Measurements from ENCODE around the gene JARID2. TPM values are rescaled to one million over a fixed set of nuclear protein-coding genes. Genes with fewer than 3 reads are reported as not detected.

Gene JARID2
- total and polyA plus RNA-seq, 10 of the 15 experiments (the other 5 are each of a cell fraction or from before 2014, with no cell fraction given) = 4.2 to 21.6 (median 11.7) TPM

DNA sequence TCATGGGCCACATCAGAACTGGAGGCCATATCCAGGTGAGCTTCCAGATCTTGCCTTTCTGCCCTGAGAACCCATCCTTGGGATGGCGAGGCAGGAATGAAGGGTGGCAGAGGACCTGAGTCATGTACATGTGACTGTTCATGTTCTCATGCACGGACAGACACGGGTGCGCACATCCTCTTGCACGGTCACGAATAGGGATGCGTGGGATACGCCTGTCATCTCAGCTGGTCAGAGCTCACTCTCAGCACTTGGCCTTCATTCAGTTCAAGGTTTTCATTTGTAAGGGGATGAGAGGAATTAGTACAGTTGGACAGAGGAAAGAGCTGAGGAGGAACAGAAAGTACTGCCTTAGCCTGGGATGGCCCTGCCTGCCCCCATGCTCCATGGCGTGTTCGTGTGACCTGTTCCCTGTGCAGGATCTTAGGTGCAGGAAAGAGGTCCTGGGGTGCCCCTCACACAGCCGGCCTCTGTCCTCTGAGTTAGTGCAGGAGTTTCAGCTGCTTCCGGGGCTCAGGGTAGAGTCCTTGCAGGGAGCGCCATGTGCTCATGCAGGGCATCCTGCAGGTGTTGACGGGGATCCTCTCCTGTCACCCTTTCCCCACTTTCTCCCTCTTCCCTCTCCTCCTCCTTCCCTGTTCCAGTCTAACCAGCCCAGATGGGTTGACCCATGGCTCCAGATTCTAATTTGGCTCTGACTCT is 243.5 kb downstream of the JARID2 start:
- FAIRE-seq = no peak
- TF ChIP-seq ZNF622 (IDR thresholded peaks at IDR 0.05) (no peak), MXI1 (IDR thresholded peaks at IDR 0.05; ENCODE audit: low read depth, low read length) (no peak), PAX8 (IDR thresholded peaks at IDR 0.05) (no peak)
- BruUV-seq (replicated peaks) = TSS peak; percentile 38
- Histone ChIP-seq H3K4me2 (ENCODE audit: control insufficient read depth, insufficient read depth) (no peak overlapping the region), H4K20me1 (ENCODE audit: control insufficient read depth, insufficient read depth) (no peaks in the 10 kb centered on the region), H2AFZ (ENCODE audit: control insufficient read depth, low read depth, low read length) (no peak overlapping the region), H3K4me3 (no peak overlapping the region), H3K9ac (ENCODE audit: control insufficient read depth, insufficient read depth, low read length) (no peak overlapping the region), H3K4me1 (ENCODE audit: control insufficient read depth, insufficient read depth, low read length) (no peaks in the 10 kb centered on the region), H3K36me3 (ENCODE audit: control insufficient read depth in 2 of 2, insufficient read depth in 2 of 2, low read length in 1 of 2) (peaks cover 18 to 30% of the 10 kb centered on the region in 2 experiments), H3K27me3 (replicated peaks in 1 of 2; ENCODE audit: control insufficient read depth in 2 of 2, insufficient read depth in 2 of 2, low read length in 1 of 2) (no peaks in the 10 kb centered on the region), H3K79me2 (ENCODE audit: control insufficient read depth, insufficient read depth, low read length) (peaks cover 1% of the 10 kb centered on the region; the same call in 1 of the 2 replicates), H3K27ac (ENCODE audit: control insufficient read depth, insufficient read depth) (no peak overlapping the region), H3K9me3 (replicated peaks; ENCODE audit: control insufficient read depth, insufficient read depth, low read length) (no peaks in the 10 kb centered on the region)
- ATAC-seq = no peak
- RAD21 ChIA-PET (ENCODE audit: unreplicated experiment) = interaction anchor here (1.5 kb wide), 1 partner anchor 131 kb away, joined by 9 read pairs; no protein-coding TSS in a partner anchor
- CTCF ChIA-PET = interaction anchor here (0.8 to 2.4 kb wide), 5 partner anchors 14 to 235 kb away, joined by 3 to 26 read pairs (median 11); no protein-coding TSS in a partner anchor
- POLR2A ChIA-PET = no interaction called here
- 92% methylated on average over 13 of the region's 14 CpGs for WGBS (ENCODE audit: insufficient coverage, insufficient replicate concordance, low lambda C conversion rate, missing lambda C conversion rate)
- DNase-seq (ENCODE audit: low read depth, low spot score) = no peak
- SMC1A ChIA-PET (ENCODE audit: uncharacterized antibody, unreplicated experiment) = interaction anchor here (0.6 to 1.8 kb wide), 8 partner anchors 8 to 1839 kb away, joined by 3 to 7 read pairs (median 4); no protein-coding TSS in a partner anchor
- in situ Hi-C loops (cut with MboI) (loop anchor here (25.0 kb wide), 1 partner anchor 1277 kb away; no protein-coding TSS in a partner anchor), intact Hi-C loops (cut with micrococcal nuclease; ENCODE audit: unreplicated experiment) (no loop called here)
